ENCODE results near the gene SYNE1.

DNA sequence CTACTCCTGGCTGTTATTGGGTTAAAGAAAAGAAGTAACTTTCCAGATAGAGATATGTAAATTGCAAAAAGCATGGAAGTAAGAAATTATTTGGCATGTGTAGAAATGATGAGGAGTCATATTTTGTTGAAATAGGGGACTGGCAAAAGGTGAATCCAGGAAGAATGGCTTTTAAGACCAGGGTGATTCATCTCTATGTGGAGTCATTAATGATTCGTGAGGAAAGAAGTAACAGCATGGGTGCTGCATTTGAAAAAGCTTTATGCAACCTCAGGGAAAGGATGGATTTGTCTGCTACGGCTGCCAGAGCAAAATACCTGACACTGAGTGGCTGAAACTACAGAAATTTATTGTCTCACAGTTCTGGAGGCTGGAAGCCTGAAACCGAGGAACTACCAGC is 14.8 kb upstream of the SYNE1 start:
- TF ChIP-seq, protein P1, sequence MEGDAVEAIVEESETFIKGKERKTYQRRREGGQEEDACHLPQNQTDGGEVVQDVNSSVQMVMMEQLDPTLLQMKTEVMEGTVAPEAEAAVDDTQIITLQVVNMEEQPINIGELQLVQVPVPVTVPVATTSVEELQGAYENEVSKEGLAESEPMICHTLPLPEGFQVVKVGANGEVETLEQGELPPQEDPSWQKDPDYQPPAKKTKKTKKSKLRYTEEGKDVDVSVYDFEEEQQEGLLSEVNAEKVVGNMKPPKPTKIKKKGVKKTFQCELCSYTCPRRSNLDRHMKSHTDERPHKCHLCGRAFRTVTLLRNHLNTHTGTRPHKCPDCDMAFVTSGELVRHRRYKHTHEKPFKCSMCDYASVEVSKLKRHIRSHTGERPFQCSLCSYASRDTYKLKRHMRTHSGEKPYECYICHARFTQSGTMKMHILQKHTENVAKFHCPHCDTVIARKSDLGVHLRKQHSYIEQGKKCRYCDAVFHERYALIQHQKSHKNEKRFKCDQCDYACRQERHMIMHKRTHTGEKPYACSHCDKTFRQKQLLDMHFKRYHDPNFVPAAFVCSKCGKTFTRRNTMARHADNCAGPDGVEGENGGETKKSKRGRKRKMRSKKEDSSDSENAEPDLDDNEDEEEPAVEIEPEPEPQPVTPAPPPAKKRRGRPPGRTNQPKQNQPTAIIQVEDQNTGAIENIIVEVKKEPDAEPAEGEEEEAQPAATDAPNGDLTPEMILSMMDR (IDR thresholded peaks at IDR 0.05) = no peak
- TF ChIP-seq EZH2 (IDR thresholded peaks at IDR 0.05) (no peak), EZH2phosphoT487 (IDR thresholded peaks at IDR 0.05) (no peak)

Measured in neural progenitor cell (in vitro differentiated cells).